Hepatocyte (in vitro differentiated cells): ENCODE data around the gene PLBD2.

ENCODE experiments used
- CTCF ChIP-seq: fragments of 200-600 bp; sonication (generic); IDR thresholded peaks from 2 replicates; pipeline ENCODE4 v1.5.1; 2016; ENCODE audit warnings: antibody characterized with exemption, mild to moderate bottlenecking; ENCODE audit not compliant: poor library complexity
- EZH2 ChIP-seq: fragments of 200-600 bp; sonication (generic); IDR thresholded peaks from 2 replicates; pipeline ENCODE4 v1.6.1; 2016; ENCODE audit warnings: antibody characterized with exemption, mild to moderate bottlenecking, borderline replicate concordance

- TF ChIP-seq CTCF = no peak
- no peak for TF ChIP-seq EZH2
Measured at GRCh38 chr12:113373440-113373839, 15.1 kb downstream of the PLBD2 start.
